Measurements from ENCODE around the gene HNRNPU. TPM values are rescaled to one million over a fixed set of nuclear protein-coding genes. Genes with fewer than 3 reads are reported as not detected.

The HNRNPU gene
- total RNA-seq, 1 experiment from 2014 or later, result 746 TPM

DNA sequence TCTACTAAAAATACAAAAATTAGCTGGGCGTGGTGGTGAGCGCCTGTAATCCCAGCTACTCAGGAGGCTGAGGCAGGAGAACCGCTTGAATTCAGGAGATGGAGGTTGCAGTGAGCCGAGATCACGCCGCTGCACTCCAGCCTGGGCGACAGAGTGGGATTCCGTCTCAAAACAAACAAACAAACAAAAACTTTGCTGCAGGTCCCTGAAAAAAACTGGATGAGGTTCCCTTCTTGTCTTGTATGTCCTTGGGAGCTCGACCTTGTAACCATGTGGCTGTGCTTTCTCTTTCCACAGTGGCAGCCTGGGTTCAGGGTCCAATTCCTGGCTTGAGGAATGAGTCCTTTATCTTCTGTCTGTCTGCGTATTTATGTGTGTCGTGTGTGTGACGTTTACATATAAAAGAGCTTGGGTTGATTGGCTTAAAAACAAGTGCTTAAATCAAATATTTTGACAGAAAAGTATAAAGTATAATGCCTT lies 46.9 kb downstream of the HNRNPU start:
- POLR2A ChIA-PET (ENCODE audit: low non-redundant PET), result no interaction called here
- BruUV-seq (replicated peaks), result no TSS peak
- H3K4me3 ChIP-seq (ENCODE audit: low read depth, low read length, poor library complexity, severe bottlenecking), result no peak overlapping the region

DNA sequence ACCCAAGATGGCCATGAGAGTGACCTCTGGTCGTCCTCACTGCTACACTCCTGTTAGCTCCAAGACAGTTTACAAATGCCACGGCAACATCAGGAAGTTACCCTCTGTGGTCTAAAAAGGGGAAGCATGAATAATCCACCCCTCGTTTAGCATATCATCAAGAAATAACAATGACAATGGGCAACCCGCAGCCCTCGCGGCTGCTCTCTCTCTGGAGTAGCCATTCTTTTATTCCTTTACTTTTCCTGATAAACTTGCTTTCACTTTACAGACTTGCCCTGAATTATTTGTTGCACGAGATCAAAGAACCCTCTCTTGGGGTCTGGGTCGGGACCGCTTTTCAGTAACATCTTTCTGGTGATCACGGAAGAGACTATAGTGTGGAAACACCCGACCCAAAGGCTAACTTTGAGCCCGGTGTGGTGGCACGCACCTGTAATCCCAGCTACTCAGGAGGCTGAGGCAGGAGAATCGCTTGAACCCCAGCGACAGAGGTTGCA lies 48.7 kb downstream of the HNRNPU start:
- ChIA-PET POLR2A (ENCODE audit: low non-redundant PET) (no interaction called here), CTCF (no interaction called here)
- intact Hi-C loops (cut with micrococcal nuclease; ENCODE audit: unreplicated experiment), result no loop called here
- no peak overlapping the region for H3K4me3 ChIP-seq (ENCODE audit: low read depth, low read length, poor library complexity, severe bottlenecking)
- H3K9me3 ChIP-seq (ENCODE audit: low read depth, low read length, poor library complexity, severe bottlenecking), result no peaks in the 10 kb centered on the region
- BruUV-seq (replicated peaks), result no TSS peak
- DNase-seq (ENCODE audit: low spot score), result no peak
- no peak for TF ChIP-seq EZH2 (IDR thresholded peaks at IDR 0.05; ENCODE audit: borderline replicate concordance, low read depth, low read length, poor library complexity, severe bottlenecking)
- TF ChIP-seq, protein P1, sequence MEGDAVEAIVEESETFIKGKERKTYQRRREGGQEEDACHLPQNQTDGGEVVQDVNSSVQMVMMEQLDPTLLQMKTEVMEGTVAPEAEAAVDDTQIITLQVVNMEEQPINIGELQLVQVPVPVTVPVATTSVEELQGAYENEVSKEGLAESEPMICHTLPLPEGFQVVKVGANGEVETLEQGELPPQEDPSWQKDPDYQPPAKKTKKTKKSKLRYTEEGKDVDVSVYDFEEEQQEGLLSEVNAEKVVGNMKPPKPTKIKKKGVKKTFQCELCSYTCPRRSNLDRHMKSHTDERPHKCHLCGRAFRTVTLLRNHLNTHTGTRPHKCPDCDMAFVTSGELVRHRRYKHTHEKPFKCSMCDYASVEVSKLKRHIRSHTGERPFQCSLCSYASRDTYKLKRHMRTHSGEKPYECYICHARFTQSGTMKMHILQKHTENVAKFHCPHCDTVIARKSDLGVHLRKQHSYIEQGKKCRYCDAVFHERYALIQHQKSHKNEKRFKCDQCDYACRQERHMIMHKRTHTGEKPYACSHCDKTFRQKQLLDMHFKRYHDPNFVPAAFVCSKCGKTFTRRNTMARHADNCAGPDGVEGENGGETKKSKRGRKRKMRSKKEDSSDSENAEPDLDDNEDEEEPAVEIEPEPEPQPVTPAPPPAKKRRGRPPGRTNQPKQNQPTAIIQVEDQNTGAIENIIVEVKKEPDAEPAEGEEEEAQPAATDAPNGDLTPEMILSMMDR (conservative IDR thresholded peaks at IDR 0.05; ENCODE audit: low read depth, low read length), result no peak
- no peaks in the 10 kb centered on the region for H3K4me1 ChIP-seq (ENCODE audit: insufficient read depth, low read length, poor library complexity, severe bottlenecking)
- H3K27me3 ChIP-seq (replicated peaks; ENCODE audit: insufficient read depth, low read depth, low read length, poor library complexity), result peaks cover 3% of the 10 kb centered on the region
- no peaks in the 10 kb centered on the region for H3K36me3 ChIP-seq (ENCODE audit: insufficient read depth, low read length, poor library complexity, severe bottlenecking)
- H3K27ac ChIP-seq (ENCODE audit: low read depth, low read length, poor library complexity, severe bottlenecking), result no peak overlapping the region

More for the DNA sequence above, 46.9 kb downstream of the HNRNPU start:
- TF ChIP-seq, protein P1 (conservative IDR thresholded peaks at IDR 0.05; ENCODE audit: low read depth, low read length), result no peak
- no peaks in the 10 kb centered on the region for H3K9me3 ChIP-seq (ENCODE audit: low read depth, low read length, poor library complexity, severe bottlenecking)
- no peak for DNase-seq (ENCODE audit: low spot score)
- no peak overlapping the region for H3K27ac ChIP-seq (ENCODE audit: low read depth, low read length, poor library complexity, severe bottlenecking)
- no peaks in the 10 kb centered on the region for H3K4me1 ChIP-seq (ENCODE audit: insufficient read depth, low read length, poor library complexity, severe bottlenecking)
- CTCF ChIA-PET, result no interaction called here
- peaks cover 3% of the 10 kb centered on the region for H3K27me3 ChIP-seq (replicated peaks; ENCODE audit: insufficient read depth, low read depth, low read length, poor library complexity)
- intact Hi-C loops (cut with micrococcal nuclease; ENCODE audit: unreplicated experiment), result no loop called here
- no peaks in the 10 kb centered on the region for H3K36me3 ChIP-seq (ENCODE audit: insufficient read depth, low read length, poor library complexity, severe bottlenecking)

DNA sequence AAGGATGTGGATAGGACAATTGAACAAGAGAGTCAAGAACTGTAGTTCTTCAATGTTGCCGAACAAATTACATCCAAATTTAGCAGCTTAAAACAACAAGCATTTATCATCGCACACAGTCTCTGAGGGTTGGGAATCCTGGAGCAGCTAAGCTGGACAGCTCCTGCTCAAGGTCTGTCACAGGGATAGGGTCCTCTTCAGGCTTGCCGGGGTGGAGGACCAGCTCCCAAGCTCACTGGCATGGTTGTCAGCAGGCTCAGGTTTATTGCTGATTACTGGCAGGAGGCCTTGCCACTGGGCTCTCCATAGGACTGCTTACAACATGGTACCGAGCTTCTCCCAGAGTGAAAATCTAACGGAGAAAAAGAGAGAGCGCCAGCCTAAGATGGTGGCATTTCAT lies 51.0 kb downstream of the HNRNPU start:
- H3K4me3 ChIP-seq (ENCODE audit: low read depth, low read length, poor library complexity, severe bottlenecking), result no peak overlapping the region
- no peaks in the 10 kb centered on the region for H3K4me1 ChIP-seq (ENCODE audit: insufficient read depth, low read length, poor library complexity, severe bottlenecking)
- CTCF ChIA-PET, result no interaction called here
- intact Hi-C loops (cut with micrococcal nuclease; ENCODE audit: unreplicated experiment), result no loop called here
- DNase-seq (ENCODE audit: low spot score), result no peak
- no peak overlapping the region for H3K27ac ChIP-seq (ENCODE audit: low read depth, low read length, poor library complexity, severe bottlenecking)
- H3K27me3 ChIP-seq (replicated peaks; ENCODE audit: insufficient read depth, low read depth, low read length, poor library complexity), result peaks cover 3% of the 10 kb centered on the region
- H3K36me3 ChIP-seq (ENCODE audit: insufficient read depth, low read length, poor library complexity, severe bottlenecking), result no peaks in the 10 kb centered on the region
- H3K9me3 ChIP-seq (ENCODE audit: low read depth, low read length, poor library complexity, severe bottlenecking), result no peaks in the 10 kb centered on the region
- TF ChIP-seq, protein P1 (conservative IDR thresholded peaks at IDR 0.05; ENCODE audit: low read depth, low read length), result no peak
- TF ChIP-seq EZH2 (IDR thresholded peaks at IDR 0.05; ENCODE audit: borderline replicate concordance, low read depth, low read length, poor library complexity, severe bottlenecking), result no peak
- no TSS peak for BruUV-seq (replicated peaks)
- POLR2A ChIA-PET (ENCODE audit: low non-redundant PET), result no interaction called here

Data from A673 (cell line).